Endothelial cell of umbilical vein (primary cell): Measurements from ENCODE around the gene CHMP6. TPM values are rescaled to one million over a fixed set of nuclear protein-coding genes. Genes with fewer than 3 reads are reported as not detected.

ENCODE experiments used
- BruUV-seq: library from RNA; stranded (reverse); fragments of 400-500 nt; replicated peaks from 2 replicates; lab custom pipeline; 2021; lab: Mats Ljungman, UMichigan
- CTCF ChIA-PET: fragments of 300-600, 350-600 bp; sonication (Branson Sonifier 250); formaldehyde crosslinking; loops from one replicate; lab custom pipeline; 2021; ENCODE audit warnings: antibody characterized with exemption, inconsistent platforms; lab: Charles Lee
- POLR2A ChIA-PET: fragments of 300-600, 350-600 bp; sonication (Branson Sonifier 250); formaldehyde crosslinking; loops from one replicate; lab custom pipeline; 2021; ENCODE audit warnings: antibody characterized with exemption, inconsistent platforms; lab: Charles Lee
- DNase-seq: peaks from one replicate; pipeline ENCODE4 v3.0.0-alpha.2; 2011; ENCODE audit warnings: low read depth, low spot score
- FAIRE-seq: peaks from 2 replicates; lab custom pipeline; 2011; peaks lifted over from hg19 to GRCh38; lab: Jason Lieb, UNC
- H2AFZ ChIP-seq: 2 replicates; pipeline ENCODE4 v1.6.0; 2012; ENCODE audit warnings: low read depth, low read length, control low read depth, inconsistent platforms
- H3K27ac ChIP-seq: 2 replicates; pipeline ENCODE4 v1.5.1; 2011; ENCODE audit warnings: low read depth, mild to moderate bottlenecking, control low read depth, low read length, moderate library complexity; ENCODE audit not compliant: insufficient read depth
- H3K27me3 ChIP-seq, 2 experiments: 2 replicates each; pipeline versions ENCODE4 v1.6.0 to v1.6.1; 2011; ENCODE audit warnings: low read length in 2 of 2, mixed read lengths in 1 of 2; ENCODE audit not compliant: control insufficient read depth in 2 of 2, insufficient read depth in 2 of 2
- H3K36me3 ChIP-seq, 2 experiments: 2 replicates in 1 of 2; 3 replicates in 1 of 2; pipeline ENCODE4 v1.5.1; 2011; ENCODE audit warnings: low read length in 2 of 2, mild to moderate bottlenecking in 1 of 2, moderate library complexity in 1 of 2; ENCODE audit not compliant: control insufficient read depth in 2 of 2, insufficient read depth in 2 of 2; ENCODE audit errors: extremely low read depth in 1 of 2
- H3K4me1 ChIP-seq: 3 replicates; pipeline ENCODE4 v1.5.1; 2011; ENCODE audit warnings: mild to moderate bottlenecking, low read length; ENCODE audit not compliant: control insufficient read depth, insufficient read depth; ENCODE audit errors: extremely low read depth
- H3K4me2 ChIP-seq: 2 replicates; pipeline ENCODE4 v1.6.1; 2011; ENCODE audit warnings: low read length, control low read depth, mixed read lengths; ENCODE audit not compliant: insufficient read depth
- H3K4me3 ChIP-seq, 3 experiments: fragments of 200-600 bp in 1 of 3; sonication (generic), shearing (Covaris generic) in 1 of 3; replicated peaks in 1 of 3; 2 replicates each; pipeline ENCODE4 v1.5.1; 2011 to 2016; ENCODE audit warnings: control low read depth in 3 of 3, low read length in 3 of 3, mild to moderate bottlenecking in 2 of 3, inconsistent platforms in 1 of 3, low read depth in 1 of 3, moderate library complexity in 1 of 3; ENCODE audit not compliant: insufficient read depth in 1 of 3
- H3K79me2 ChIP-seq: 2 replicates; pipeline ENCODE4 v1.6.0; 2012; ENCODE audit warnings: low read length, inconsistent platforms; ENCODE audit not compliant: control insufficient read depth, insufficient read depth
- H3K9ac ChIP-seq: replicated peaks from 2 replicates; pipeline ENCODE3; 2011; ENCODE audit warnings: low read length, control low read depth; ENCODE audit not compliant: insufficient read depth; ENCODE audit errors: extremely low read depth
- H3K9me1 ChIP-seq: replicated peaks from 3 replicates; pipeline ENCODE4 v1.6.0; 2011; ENCODE audit warnings: mild to moderate bottlenecking, low read length; ENCODE audit not compliant: control insufficient read depth, insufficient read depth; ENCODE audit errors: extremely low read depth
- H3K9me3 ChIP-seq: replicated peaks from 2 replicates; pipeline ENCODE4 v1.5.1; 2012; ENCODE audit warnings: low read length, inconsistent platforms; ENCODE audit not compliant: control insufficient read depth, insufficient read depth
- H4K20me1 ChIP-seq: replicated peaks from 2 replicates; pipeline ENCODE3; 2011; ENCODE audit warnings: mild to moderate bottlenecking, low read length; ENCODE audit not compliant: control insufficient read depth, insufficient read depth; ENCODE audit errors: extremely low read depth
- CTCF ChIP-seq, 2 donors: IDR thresholded peaks; 1 replicate in 1 of 2; 2 replicates in 1 of 2; pipeline ENCODE4 v1.5.1; 2011; ENCODE audit warnings: low read length in 2 of 2, mild to moderate bottlenecking in 2 of 2, moderate library complexity in 2 of 2, control low read depth in 1 of 2, inconsistent platforms in 1 of 2, low read depth in 1 of 2; ENCODE audit not compliant: insufficient read depth in 1 of 2; ENCODE audit errors: extremely low read depth in 1 of 2
- EZH2 ChIP-seq: IDR thresholded peaks from 2 replicates; pipeline ENCODE4 v1.6.1; 2012; ENCODE audit warnings: borderline replicate concordance, low read depth, mild to moderate bottlenecking, moderate library complexity, low read length, inconsistent platforms; ENCODE audit not compliant: severe bottlenecking
- FOS ChIP-seq: IDR thresholded peaks from 2 replicates; pipeline ENCODE4 v1.6.1; 2011; ENCODE audit warnings: mild to moderate bottlenecking, low read length, moderate library complexity, borderline replicate concordance; ENCODE audit not compliant: insufficient read depth
- GATA2 ChIP-seq: IDR thresholded peaks from 2 replicates; pipeline ENCODE4 v1.7.0; 2011; ENCODE audit warnings: low read depth, mild to moderate bottlenecking, moderate library complexity, mixed read lengths, low read length; ENCODE audit not compliant: insufficient read length, insufficient read depth
- JUN ChIP-seq: IDR thresholded peaks from 2 replicates; pipeline ENCODE4 v1.6.1; 2011; ENCODE audit warnings: borderline replicate concordance, low read depth; ENCODE audit not compliant: insufficient read length, insufficient read depth
- MAX ChIP-seq: IDR thresholded peaks from 2 replicates; pipeline ENCODE4 v1.6.1; 2011; ENCODE audit not compliant: insufficient read depth, insufficient read length
- MYC ChIP-seq: IDR thresholded peaks from one replicate; pipeline ENCODE4 v1.6.1; 2011; ENCODE audit warnings: mild to moderate bottlenecking, low read depth, low read length
- POLR2A ChIP-seq: IDR thresholded peaks from 2 replicates; pipeline ENCODE4 v1.6.1; 2012; ENCODE audit warnings: low read depth, mild to moderate bottlenecking, control low read depth, low read length
- POLR2AphosphoS5 ChIP-seq: IDR thresholded peaks from 2 replicates; pipeline ENCODE4 v1.6.1; 2012; ENCODE audit warnings: low read depth, mild to moderate bottlenecking, control low read depth, low read length, moderate library complexity; ENCODE audit not compliant: insufficient read depth
- dilution Hi-C: fragments of 300-500 bp; cut with MboI; formaldehyde crosslinking; loops from one replicate; pipeline ENCODE4 v1.15.0; 2019; ENCODE audit warnings: low sequenced_read_pairs; ENCODE audit not compliant: extremely low pct_ligation_motif_present
- intact Hi-C: fragments of 100-400 bp; cut with micrococcal nuclease; formaldehyde crosslinking; loops from one replicate; pipeline ENCODE4 v1.10.0; 2022
- polyA plus RNA-seq, 4 experiments: library from polyadenylated mRNA; depleted of rRNA in 3 of 4; stranded (reverse) in 3 of 4; unstranded in 1 of 4; fragments of >200 nt; gene quantifications; 2 replicates each; pipeline versions ENCODE4 v1.2.1 to v1.2.3, GENCODE V29; 2011 to 2012; ENCODE audit warnings: missing spikeins in 1 of 4
- total RNA-seq: library from RNA; stranded (reverse); gene quantifications from 2 replicates; pipeline ENCODE4 v1.2.3, GENCODE V29; 2021

Gene CHMP6
- total and polyA plus RNA-seq, 2 donors (not counting 3 experiments of a cell fraction or from before 2014, with no cell fraction given) = 42.5 to 48.5 TPM

GRCh38 chr17:81025741-81026129 lies 34.1 kb downstream of the CHMP6 start:
- no peaks in the 10 kb centered on the region for H3K79me2 ChIP-seq
- H3K4me2 ChIP-seq = no peak overlapping the region
- no peaks in the 10 kb centered on the region for H3K9me3 ChIP-seq
- TF ChIP-seq MYC (no peak), MAX (no peak), JUN (no peak), FOS (no peak), EZH2 (no peak), GATA2 (no peak)
- FAIRE-seq (no peak), DNase-seq (no peak)
- no peaks in the 10 kb centered on the region for H3K9me1 ChIP-seq
- no peaks in the 10 kb centered on the region for H3K36me3 ChIP-seq
- H3K9ac ChIP-seq = no peak overlapping the region
- H3K27me3 ChIP-seq = peaks cover 0 to 2% of the 10 kb centered on the region in 2 experiments
- dilution Hi-C loops (no loop called here), intact Hi-C loops (no loop called here)
- H3K4me3 ChIP-seq = no peak overlapping the region
- H3K4me1 ChIP-seq = peaks cover 3% of the 10 kb centered on the region
- no TSS peak for BruUV-seq
- CTCF ChIA-PET = interaction anchor here (0.8 to 1.8 kb wide), 10 partner anchors 8 to 599 kb away, joined by 3 to 23 read pairs (median 4); no protein-coding TSS in a partner anchor
- POLR2A ChIA-PET = no interaction called here
- H3K27ac ChIP-seq = no peak overlapping the region
- H2AFZ ChIP-seq = no peak overlapping the region
- no peaks in the 10 kb centered on the region for H4K20me1 ChIP-seq

GRCh38 chr17:81026266-81027036 lies 34.8 kb downstream of the CHMP6 start:
- BruUV-seq = no TSS peak
- POLR2A ChIA-PET = no interaction called here
- no peak overlapping the region for H3K4me3 ChIP-seq

More at GRCh38 chr17:81026266-81027036, 34.8 kb downstream of the CHMP6 start:
- dilution Hi-C loops (no loop called here), intact Hi-C loops (no loop called here)
- Histone ChIP-seq H2AFZ (no peak overlapping the region), H3K27ac (no peak overlapping the region), H3K79me2 (no peaks in the 10 kb centered on the region), H3K4me1 (no peaks in the 10 kb centered on the region), H3K9ac (no peak overlapping the region), H3K9me3 (no peaks in the 10 kb centered on the region), H3K9me1 (no peaks in the 10 kb centered on the region), H3K27me3 (peaks cover 0 to 2% of the 10 kb centered on the region in 2 experiments), H3K36me3 (no peaks in the 10 kb centered on the region), H3K4me2 (no peak overlapping the region), H4K20me1 (no peaks in the 10 kb centered on the region)
- CTCF ChIA-PET = interaction anchor here (0.8 to 1.8 kb wide), 7 partner anchors 11 to 75 kb away, joined by 3 to 23 read pairs (median 4); no protein-coding TSS in a partner anchor
- FAIRE-seq = no peak
- TF ChIP-seq GATA2 = no peak
- TF ChIP-seq EZH2 = no peak
- TF ChIP-seq JUN = no peak
- no peak for TF ChIP-seq POLR2A
- TF ChIP-seq MYC = no peak
- TF ChIP-seq POLR2AphosphoS5 = no peak
- TF ChIP-seq MAX = no peak
- no peak for TF ChIP-seq CTCF (IDR thresholded peaks at IDR 0.05; ENCODE audit: extremely low read depth in 1 of 2, insufficient read depth in 1 of 2, low read depth in 1 of 2, low read length in 2 of 2)
- no peak for TF ChIP-seq FOS
- DNase-seq = no peak
